Loucy (cell line): ENCODE measurements around the gene ANXA6.

Source experiments
- H2AFZ ChIP-seq: fragments of 200-600 bp; sonication (generic); 2 replicates; pipeline ENCODE4 v1.6.0; 2016; ENCODE audit warnings: antibody characterized with exemption, mild to moderate bottlenecking, low read length, moderate library complexity
- H3F3A ChIP-seq: fragments of 200-600 bp; 2 replicates; pipeline ENCODE4 v1.6.0; 2016; ENCODE audit warnings: antibody characterized with exemption, low read depth, mild to moderate bottlenecking
- H3K27me3 ChIP-seq: fragments of 200-600 bp; sonication (generic); 2 replicates; pipeline ENCODE4 v1.6.1; 2014; ENCODE audit warnings: low read length, mild to moderate bottlenecking; ENCODE audit not compliant: insufficient read depth, poor library complexity, severe bottlenecking
- H3K36me3 ChIP-seq: fragments of 200-600 bp; sonication (generic); 2 replicates; pipeline ENCODE4 v1.6.1; 2016; ENCODE audit warnings: low read length; ENCODE audit not compliant: insufficient read depth
- H3K4me1 ChIP-seq: fragments of 200-600 bp; sonication (generic); 2 replicates; pipeline ENCODE4 v1.5.1; 2014; ENCODE audit warnings: low read length, mild to moderate bottlenecking; ENCODE audit not compliant: insufficient read depth, poor library complexity, severe bottlenecking
- H3K4me2 ChIP-seq: fragments of 200-600 bp; sonication (generic); 2 replicates; pipeline ENCODE4 v1.6.0; 2014; ENCODE audit warnings: antibody characterized with exemption, low read length, low read depth, mild to moderate bottlenecking; ENCODE audit not compliant: poor library complexity, severe bottlenecking
- H3K4me3 ChIP-seq: fragments of 200-600 bp; sonication (generic); 2 replicates; pipeline ENCODE4 v1.5.1; 2014; ENCODE audit warnings: low read length, mild to moderate bottlenecking, mixed read lengths; ENCODE audit not compliant: poor library complexity, severe bottlenecking
- H3K79me2 ChIP-seq: fragments of 200-600 bp; sonication (generic); 2 replicates; pipeline ENCODE4 v1.6.1; 2014; ENCODE audit warnings: low read length; ENCODE audit not compliant: insufficient read depth
- H3K9ac ChIP-seq: fragments of 200-600 bp; sonication (generic); 2 replicates; pipeline ENCODE4 v1.6.0; 2014; ENCODE audit warnings: mild to moderate bottlenecking, low read depth, low read length, moderate library complexity; ENCODE audit not compliant: poor library complexity, severe bottlenecking
- H3K9me2 ChIP-seq: fragments of 200-600 bp; sonication (generic); replicated peaks from 2 replicates; pipeline ENCODE4 v1.6.1; 2016; ENCODE audit warnings: low read depth, low read length, mixed read lengths
- H3K9me3 ChIP-seq: fragments of 200-600 bp; sonication (generic); 2 replicates; pipeline ENCODE4 v1.6.1; 2014; ENCODE audit warnings: mild to moderate bottlenecking, antibody characterized with exemption, low read length, low read depth; ENCODE audit not compliant: insufficient read depth
- H4K20me1 ChIP-seq: fragments of 200-600 bp; sonication (generic); 2 replicates; pipeline ENCODE4 v1.6.0; 2014; ENCODE audit warnings: antibody characterized with exemption, low read length, mild to moderate bottlenecking; ENCODE audit not compliant: insufficient read depth, poor library complexity, severe bottlenecking
- EZH2phosphoT487 ChIP-seq: fragments of 200-600 bp; IDR thresholded peaks from 2 replicates; pipeline ENCODE4 v1.6.1; 2018; ENCODE audit warnings: antibody characterized with exemption, mild to moderate bottlenecking, moderate library complexity, borderline replicate concordance
- TF ChIP-seq, protein P1 (sequence below): fragments of 200-600 bp; sonication (generic); conservative IDR thresholded peaks from 2 replicates; pipeline ENCODE4 v1.5.1; 2014; ENCODE audit warnings: mild to moderate bottlenecking, antibody characterized with exemption, low read length

The ANXA6 gene

DNA sequence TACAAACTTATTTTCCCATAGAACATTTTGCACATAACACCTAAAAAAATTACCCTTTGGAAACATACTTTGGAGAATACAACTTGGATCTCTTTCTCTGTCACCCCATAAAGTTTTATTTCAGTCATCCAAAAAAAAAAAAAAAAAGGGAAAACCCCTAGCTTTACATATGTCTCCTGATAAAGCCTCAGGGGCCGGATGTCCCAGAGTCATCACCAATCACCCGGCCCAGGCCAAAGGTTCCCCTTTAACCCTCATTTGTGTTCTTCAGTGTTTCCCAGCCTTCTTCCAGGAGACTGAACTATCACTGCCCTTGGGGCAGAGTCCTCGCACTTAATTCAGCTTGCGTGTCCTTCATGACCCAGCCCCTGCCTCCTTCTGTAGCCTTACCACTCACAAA is 28.8 kb downstream of the ANXA6 start:
- Histone ChIP-seq H2AFZ (no peak overlapping the region), H3K27me3 (no peaks in the 10 kb centered on the region), H3K9me3 (no peaks in the 10 kb centered on the region), H3K79me2 (no peaks in the 10 kb centered on the region), H3F3A (no peaks in the 10 kb centered on the region), H3K4me2 (no peak overlapping the region), H3K4me1 (no peaks in the 10 kb centered on the region), H3K9me2 (no peaks in the 10 kb centered on the region), H4K20me1 (peaks cover 3% of the 10 kb centered on the region), H3K36me3 (peaks cover 96% of the 10 kb centered on the region), H3K4me3 (no peak overlapping the region), H3K9ac (no peak overlapping the region)
- TF ChIP-seq EZH2phosphoT487, result no peak
- TF ChIP-seq, protein P1, sequence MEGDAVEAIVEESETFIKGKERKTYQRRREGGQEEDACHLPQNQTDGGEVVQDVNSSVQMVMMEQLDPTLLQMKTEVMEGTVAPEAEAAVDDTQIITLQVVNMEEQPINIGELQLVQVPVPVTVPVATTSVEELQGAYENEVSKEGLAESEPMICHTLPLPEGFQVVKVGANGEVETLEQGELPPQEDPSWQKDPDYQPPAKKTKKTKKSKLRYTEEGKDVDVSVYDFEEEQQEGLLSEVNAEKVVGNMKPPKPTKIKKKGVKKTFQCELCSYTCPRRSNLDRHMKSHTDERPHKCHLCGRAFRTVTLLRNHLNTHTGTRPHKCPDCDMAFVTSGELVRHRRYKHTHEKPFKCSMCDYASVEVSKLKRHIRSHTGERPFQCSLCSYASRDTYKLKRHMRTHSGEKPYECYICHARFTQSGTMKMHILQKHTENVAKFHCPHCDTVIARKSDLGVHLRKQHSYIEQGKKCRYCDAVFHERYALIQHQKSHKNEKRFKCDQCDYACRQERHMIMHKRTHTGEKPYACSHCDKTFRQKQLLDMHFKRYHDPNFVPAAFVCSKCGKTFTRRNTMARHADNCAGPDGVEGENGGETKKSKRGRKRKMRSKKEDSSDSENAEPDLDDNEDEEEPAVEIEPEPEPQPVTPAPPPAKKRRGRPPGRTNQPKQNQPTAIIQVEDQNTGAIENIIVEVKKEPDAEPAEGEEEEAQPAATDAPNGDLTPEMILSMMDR, result no peak

DNA sequence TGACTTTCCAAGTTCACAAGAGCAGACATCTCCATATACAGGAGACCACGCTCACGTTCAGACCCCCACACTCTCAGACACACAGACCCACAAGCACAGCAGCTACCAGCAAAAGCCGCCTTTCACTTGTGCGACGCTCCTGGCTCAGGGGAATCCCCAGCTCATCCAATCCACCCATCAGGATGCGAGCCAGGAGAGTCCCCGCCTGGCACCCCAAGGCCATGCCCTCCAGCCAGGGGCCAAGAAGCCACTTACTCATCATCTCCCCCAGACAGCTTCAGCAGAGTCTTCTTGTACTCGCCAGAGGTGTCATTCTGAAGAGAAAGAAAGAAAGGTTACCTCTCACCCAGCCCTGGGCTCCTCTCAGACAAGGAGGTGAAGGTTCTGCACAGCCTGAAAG is 29.7 kb downstream of the ANXA6 start:
- no peak overlapping the region for H3K4me3 ChIP-seq
- H3K36me3 ChIP-seq, result peaks cover 96% of the 10 kb centered on the region
- peaks cover 3% of the 10 kb centered on the region for H4K20me1 ChIP-seq
- no peak overlapping the region for H3K4me2 ChIP-seq
- H3K79me2 ChIP-seq, result no peaks in the 10 kb centered on the region
- TF ChIP-seq EZH2phosphoT487, result no peak
- TF ChIP-seq, protein P1, result no peak
- no peak overlapping the region for H3K9ac ChIP-seq
- no peak overlapping the region for H2AFZ ChIP-seq
- H3K9me2 ChIP-seq, result no peaks in the 10 kb centered on the region
- no peaks in the 10 kb centered on the region for H3K4me1 ChIP-seq
- H3K27me3 ChIP-seq, result no peaks in the 10 kb centered on the region
- no peaks in the 10 kb centered on the region for H3F3A ChIP-seq
- no peaks in the 10 kb centered on the region for H3K9me3 ChIP-seq

DNA sequence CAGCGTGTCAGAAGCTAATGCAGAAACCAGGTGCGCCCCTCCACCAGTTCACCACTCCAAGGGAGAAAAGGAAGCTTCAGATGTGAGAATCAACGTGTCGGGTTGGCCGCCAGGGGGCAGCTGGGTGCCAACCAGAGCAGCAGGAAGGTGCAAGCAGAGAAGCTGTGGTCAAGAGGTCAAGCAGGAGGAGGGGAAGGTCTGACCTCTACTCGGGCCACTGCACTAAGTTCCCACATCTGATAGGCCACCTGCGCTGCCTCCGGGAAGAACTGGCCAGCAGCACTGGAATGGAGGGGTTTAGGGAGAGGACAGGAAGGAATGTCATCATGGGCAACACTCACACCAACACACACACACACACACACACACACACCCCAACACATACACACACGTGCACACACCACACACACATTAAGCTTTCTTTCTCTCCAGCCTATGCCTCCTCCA is 31.4 kb downstream of the ANXA6 start:
- peaks cover 3% of the 10 kb centered on the region for H4K20me1 ChIP-seq
- H3F3A ChIP-seq, result no peaks in the 10 kb centered on the region
- TF ChIP-seq, protein P1, result peak; percentile 89
- no peak for TF ChIP-seq EZH2phosphoT487
- no peaks in the 10 kb centered on the region for H3K4me1 ChIP-seq
- H3K27me3 ChIP-seq, result no peaks in the 10 kb centered on the region
- no peak overlapping the region for H3K4me3 ChIP-seq
- no peak overlapping the region for H2AFZ ChIP-seq
- H3K9me3 ChIP-seq, result no peaks in the 10 kb centered on the region
- no peak overlapping the region for H3K9ac ChIP-seq
- peaks cover 96% of the 10 kb centered on the region for H3K36me3 ChIP-seq
- H3K9me2 ChIP-seq, result no peaks in the 10 kb centered on the region
- H3K4me2 ChIP-seq, result no peak overlapping the region
- no peaks in the 10 kb centered on the region for H3K79me2 ChIP-seq
